CD8-positive, alpha-beta memory T cell (primary cell): ENCODE measurements around the gene LSM6. TPM values are rescaled to one million over a fixed set of nuclear protein-coding genes. Genes with fewer than 3 reads are reported as not detected.

Source experiments
- CTCF ChIA-PET: fragments of 350-600 bp; sonication (Branson Sonifier 250); formaldehyde crosslinking; loops from one replicate; lab custom pipeline; 2021; ENCODE audit warnings: antibody characterized with exemption; lab: Charles Lee
- POLR2A ChIA-PET: fragments of 350-600 bp; sonication (Branson Sonifier 250); formaldehyde crosslinking; loops from one replicate; lab custom pipeline; 2021; ENCODE audit warnings: antibody characterized with exemption; lab: Charles Lee
- DNase-seq, 5 donors: peaks; one replicate each; pipeline versions ENCODE4 v3.0.0 to v3.0.0-alpha.2; 2020 to 2022; ENCODE audit warnings: mixed read lengths in 1 of 5
- H3K27ac ChIP-seq: one replicate; pipeline ENCODE4 v1.7.0; 2013; ENCODE audit warnings: low read depth, mild to moderate bottlenecking, low read length, moderate library complexity
- H3K27me3 ChIP-seq: 2 replicates; pipeline ENCODE4 v1.7.0; 2013; ENCODE audit warnings: low read length, mild to moderate bottlenecking; ENCODE audit not compliant: insufficient read depth, poor library complexity, severe bottlenecking
- H3K36me3 ChIP-seq: 2 replicates; pipeline ENCODE4 v1.7.0; 2013; ENCODE audit warnings: mild to moderate bottlenecking, low read length, moderate library complexity; ENCODE audit not compliant: insufficient read depth
- H3K4me1 ChIP-seq: 2 replicates; pipeline ENCODE4 v1.7.0; 2013; ENCODE audit warnings: mild to moderate bottlenecking, low read length, moderate library complexity; ENCODE audit not compliant: insufficient read depth
- H3K4me3 ChIP-seq: 2 replicates; pipeline ENCODE4 v1.7.0; 2013; ENCODE audit warnings: mild to moderate bottlenecking, low read length
- H3K9me3 ChIP-seq: 2 replicates; pipeline ENCODE4 v1.7.0; 2013; ENCODE audit warnings: mild to moderate bottlenecking, low read length
- H3K27ac Mint-ChIP-seq, 8 donors: one replicate each; pipeline ENCODE4 v1.8.0; 2020 to 2021; ENCODE audit warnings: mixed read lengths in 8 of 8, mild to moderate bottlenecking in 6 of 8, inconsistent platforms in 3 of 8, moderate library complexity in 3 of 8
- H3K27me3 Mint-ChIP-seq, 2 donors: one replicate each; pipeline ENCODE4 v1.8.0; 2020 to 2021; ENCODE audit warnings: mixed read lengths in 2 of 2, mild to moderate bottlenecking in 1 of 2, moderate library complexity in 1 of 2
- H3K36me3 Mint-ChIP-seq, 3 donors: one replicate each; pipeline ENCODE4 v1.8.0; 2020 to 2021; ENCODE audit warnings: mixed read lengths in 3 of 3, inconsistent platforms in 1 of 3, mild to moderate bottlenecking in 1 of 3
- H3K4me1 Mint-ChIP-seq, 3 donors: one replicate each; pipeline ENCODE4 v1.8.0; 2020 to 2021; ENCODE audit warnings: mixed read lengths in 3 of 3, inconsistent platforms in 1 of 3, mild to moderate bottlenecking in 1 of 3
- H3K4me3 Mint-ChIP-seq, 7 donors: one replicate each; pipeline ENCODE4 v1.8.0; 2020 to 2021; ENCODE audit warnings: mixed read lengths in 7 of 7, mild to moderate bottlenecking in 6 of 7, moderate library complexity in 4 of 7, inconsistent platforms in 2 of 7
- H3K9me3 Mint-ChIP-seq, 5 donors: one replicate each; pipeline ENCODE4 v1.8.0; 2020 to 2022; ENCODE audit warnings: mixed read lengths in 5 of 5, mild to moderate bottlenecking in 3 of 5, moderate library complexity in 2 of 5, inconsistent platforms in 1 of 5
- polyA plus RNA-seq: library from polyadenylated mRNA; unstranded; fragments of 300-500 nt; fragmentation: Illumina TruSeq; gene quantifications from one replicate; pipeline ENCODE4 v1.2.3, GENCODE V29; 2021
- total RNA-seq, 2 experiments: library from RNA; stranded (reverse); gene quantifications; one replicate each; pipeline ENCODE4 v1.2.3, GENCODE V29; 2021

Gene LSM6
- total and polyA plus RNA-seq, 3 experiments from 2014 or later = 67.5 to 99.6 (median 96.4) TPM

GRCh38 chr4:146154057-146154456 is 21.5 kb upstream of the LSM6 start:
- Histone ChIP-seq H3K4me1 (no peaks in the 10 kb centered on the region), H3K27ac (no peak overlapping the region), H3K4me3 (no peak overlapping the region), H3K27me3 (no peaks in the 10 kb centered on the region), H3K9me3 (no peaks in the 10 kb centered on the region), H3K36me3 (no peaks in the 10 kb centered on the region)
- no peaks in the 10 kb centered on the region for H3K4me1 Mint-ChIP-seq
- no peak overlapping the region for H3K4me3 Mint-ChIP-seq
- peaks cover 0 to 5% (median 0%) of the 10 kb centered on the region in 3 donors for H3K36me3 Mint-ChIP-seq
- CTCF ChIA-PET = no interaction called here
- H3K27ac Mint-ChIP-seq = no peak overlapping the region
- DNase-seq = no peak
- peaks cover 0 to 8% (median 2%) of the 10 kb centered on the region in 5 donors for H3K9me3 Mint-ChIP-seq
- POLR2A ChIA-PET = no interaction called here
- peaks cover 6 to 40% of the 10 kb centered on the region in 2 donors for H3K27me3 Mint-ChIP-seq

- Mint-ChIP-seq H3K4me1 (peaks cover 0 to 9% (median 8%) of the 10 kb centered on the region in 3 donors), H3K9me3 (peaks cover 0 to 8% (median 2%) of the 10 kb centered on the region in 5 donors), H3K27ac (no peak overlapping the region), H3K27me3 (peaks cover 6 to 43% of the 10 kb centered on the region in 2 donors), H3K36me3 (peaks cover 0 to 5% (median 0%) of the 10 kb centered on the region in 3 donors), H3K4me3 (no peak overlapping the region)
- Histone ChIP-seq H3K4me3 (no peak overlapping the region), H3K9me3 (no peaks in the 10 kb centered on the region), H3K27me3 (no peaks in the 10 kb centered on the region), H3K36me3 (no peaks in the 10 kb centered on the region), H3K27ac (no peak overlapping the region), H3K4me1 (no peaks in the 10 kb centered on the region)
- DNase-seq = no peak
- ChIA-PET CTCF (no interaction called here), POLR2A (no interaction called here)
Observed at GRCh38 chr4:146155152-146155724, 20.3 kb upstream of the LSM6 start.

GRCh38 chr4:146158036-146158745 is 17.3 kb upstream of the LSM6 start:
- CTCF ChIA-PET = interaction anchor here (1.3 kb wide), 1 partner anchor 10 kb away, joined by 3 read pairs; no protein-coding TSS in a partner anchor
- POLR2A ChIA-PET = no interaction called here
- H3K27ac ChIP-seq = no peak overlapping the region
- Mint-ChIP-seq H3K9me3 (peaks cover 11 to 20% (median 14%) of the 10 kb centered on the region in 5 donors), H3K36me3 (peaks cover 0 to 19% (median 3%) of the 10 kb centered on the region in 3 donors), H3K27me3 (peaks cover 9 to 65% of the 10 kb centered on the region in 2 donors), H3K4me1 (peaks cover 0 to 9% (median 8%) of the 10 kb centered on the region in 3 donors), H3K4me3 (no peak overlapping the region), H3K27ac (no peak overlapping the region)
- no peaks in the 10 kb centered on the region for H3K9me3 ChIP-seq
- no peaks in the 10 kb centered on the region for H3K4me1 ChIP-seq
- DNase-seq = no peak
- H3K4me3 ChIP-seq = no peak overlapping the region
- H3K27me3 ChIP-seq = no peaks in the 10 kb centered on the region
- H3K36me3 ChIP-seq = no peaks in the 10 kb centered on the region

- no peaks in the 10 kb centered on the region for H3K27me3 ChIP-seq
- H3K4me3 ChIP-seq = no peak overlapping the region
- Mint-ChIP-seq H3K36me3 (peaks cover 0 to 19% (median 3%) of the 10 kb centered on the region in 3 donors), H3K4me3 (peak overlapping the region in 4 of 7 donors; percentile 21 to 54 (median 38)), H3K9me3 (peaks cover 11 to 20% (median 14%) of the 10 kb centered on the region in 5 donors), H3K4me1 (peaks cover 0 to 9% (median 8%) of the 10 kb centered on the region in 3 donors), H3K27me3 (peaks cover 11 to 57% of the 10 kb centered on the region in 2 donors), H3K27ac (peak overlapping the region in 2 of 8 donors; percentile 15 to 50)
- H3K36me3 ChIP-seq = no peaks in the 10 kb centered on the region
- POLR2A ChIA-PET = no interaction called here
- no peaks in the 10 kb centered on the region for H3K4me1 ChIP-seq
- DNase-seq = no peak
- CTCF ChIA-PET = interaction anchor here (0.6 to 1.3 kb wide), 3 partner anchors 11 to 751 kb away, joined by 3 to 4 read pairs (median 3); no protein-coding TSS in a partner anchor
- no peak overlapping the region for H3K27ac ChIP-seq
- H3K9me3 ChIP-seq = no peaks in the 10 kb centered on the region
Observed at GRCh38 chr4:146159384-146160058, 16.0 kb upstream of the LSM6 start.

GRCh38 chr4:146161243-146161642 is 14.3 kb upstream of the LSM6 start:
- POLR2A ChIA-PET = no interaction called here
- Histone ChIP-seq H3K27ac (no peak overlapping the region), H3K36me3 (no peaks in the 10 kb centered on the region), H3K4me1 (no peaks in the 10 kb centered on the region), H3K27me3 (no peaks in the 10 kb centered on the region), H3K9me3 (no peaks in the 10 kb centered on the region), H3K4me3 (no peak overlapping the region)
- Mint-ChIP-seq H3K36me3 (peaks cover 0 to 19% (median 3%) of the 10 kb centered on the region in 3 donors), H3K4me1 (peaks cover 0 to 9% (median 8%) of the 10 kb centered on the region in 3 donors), H3K27ac (no peak overlapping the region), H3K9me3 (peaks cover 11 to 20% (median 14%) of the 10 kb centered on the region in 5 donors), H3K27me3 (peaks cover 14 to 51% of the 10 kb centered on the region in 2 donors), H3K4me3 (no peak overlapping the region)
- DNase-seq = no peak
- CTCF ChIA-PET = no interaction called here

GRCh38 chr4:146165221-146165620 is 10.3 kb upstream of the LSM6 start:
- H3K27me3 ChIP-seq = no peaks in the 10 kb centered on the region
- ChIA-PET CTCF (no interaction called here), POLR2A (no interaction called here)
- H3K27ac ChIP-seq = no peak overlapping the region
- Mint-ChIP-seq H3K4me3 (no peak overlapping the region), H3K4me1 (no peaks in the 10 kb centered on the region), H3K27ac (no peak overlapping the region), H3K36me3 (peaks cover 0 to 14% (median 3%) of the 10 kb centered on the region in 3 donors), H3K27me3 (peaks cover 9 to 25% of the 10 kb centered on the region in 2 donors), H3K9me3 (peaks cover 11 to 14% (median 13%) of the 10 kb centered on the region in 5 donors)
- H3K4me3 ChIP-seq = no peak overlapping the region
- H3K36me3 ChIP-seq = no peaks in the 10 kb centered on the region
- no peak for DNase-seq
- no peaks in the 10 kb centered on the region for H3K4me1 ChIP-seq
- no peaks in the 10 kb centered on the region for H3K9me3 ChIP-seq

GRCh38 chr4:146165840-146166239 is 9.7 kb upstream of the LSM6 start:
- POLR2A ChIA-PET = no interaction called here
- Histone ChIP-seq H3K27ac (no peak overlapping the region), H3K4me3 (no peak overlapping the region), H3K27me3 (no peaks in the 10 kb centered on the region), H3K9me3 (no peaks in the 10 kb centered on the region), H3K36me3 (no peaks in the 10 kb centered on the region), H3K4me1 (no peaks in the 10 kb centered on the region)
- no peak for DNase-seq
- CTCF ChIA-PET = no interaction called here
- peaks cover 9 to 20% of the 10 kb centered on the region in 2 donors for H3K27me3 Mint-ChIP-seq
- peak overlapping the region in 1 of 8 donors; percentile 12 for H3K27ac Mint-ChIP-seq
- peaks cover 11 to 14% (median 12%) of the 10 kb centered on the region in 5 donors for H3K9me3 Mint-ChIP-seq
- no peaks in the 10 kb centered on the region for H3K4me1 Mint-ChIP-seq
- H3K36me3 Mint-ChIP-seq = peaks cover 0 to 13% (median 1%) of the 10 kb centered on the region in 3 donors
- no peak overlapping the region for H3K4me3 Mint-ChIP-seq
